ENCODE measurements around the gene PPP6R2. TPM values are rescaled to one million over a fixed set of nuclear protein-coding genes. Genes with fewer than 3 reads are reported as not detected.

Gene PPP6R2
- total and polyA plus RNA-seq, 2 of the 8 experiments (the other 6 are each of a cell fraction or from before 2014, with no cell fraction given): 25.0 to 32.2 TPM

DNA sequence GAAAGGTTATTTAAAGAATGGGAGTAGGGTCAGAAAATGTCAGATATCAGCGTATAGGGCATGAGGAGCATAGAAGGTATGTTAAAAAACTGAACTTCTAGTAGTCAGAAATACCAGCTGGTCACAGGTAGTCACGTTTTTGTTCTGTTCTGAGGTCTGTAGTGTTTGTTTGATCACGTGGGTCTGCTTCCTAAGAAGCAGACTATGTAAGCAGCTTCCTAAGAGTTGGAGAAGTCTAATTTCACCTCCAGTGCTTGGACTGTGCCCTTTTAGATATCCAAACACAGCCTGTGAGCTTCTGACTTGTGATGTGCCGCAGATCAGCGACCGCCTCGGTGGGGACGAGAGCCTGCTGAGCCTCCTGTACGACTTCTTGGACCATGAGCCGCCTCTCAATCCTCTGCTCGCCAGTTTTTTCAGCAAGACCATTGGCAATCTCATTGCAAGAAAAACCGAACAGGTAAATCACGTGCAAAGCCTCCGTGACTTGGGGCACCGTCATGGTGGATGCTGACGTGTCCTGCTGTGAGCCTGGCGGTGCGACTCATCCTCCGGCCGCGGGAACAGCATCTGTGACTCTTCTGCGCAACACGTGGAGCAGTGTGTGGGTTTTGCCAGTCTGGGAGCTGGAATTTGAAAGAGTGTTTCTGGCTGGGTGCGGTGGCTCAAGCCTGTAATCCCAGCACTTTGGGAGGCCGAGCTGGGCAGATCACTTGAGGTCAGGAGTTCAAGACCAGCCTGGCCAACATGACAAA lies 63.5 kb downstream of the PPP6R2 start (continued):
- TF ChIP-seq RXRA (IDR thresholded peaks at IDR 0.05; ENCODE audit: insufficient read depth, low read depth, low read length) (no peak), TEAD4 (IDR thresholded peaks at IDR 0.05; ENCODE audit: low read depth, low read length) (no peak)
